Endodermal cell (in vitro differentiated cells): ENCODE results near the gene TXK. TPM values are rescaled to one million over a fixed set of nuclear protein-coding genes. Genes with fewer than 3 reads are reported as not detected.
A peak's percentile ranks its signal among the peaks of the same experiment; 100 is the strongest.

Experiments
- DNase-seq: peaks from one replicate; pipeline ENCODE4 v3.0.0-alpha.2; 2017
- H3K27ac ChIP-seq: 2 replicates; pipeline ENCODE4 v1.5.1; 2013; ENCODE audit warnings: mild to moderate bottlenecking, low read depth, low read length, moderate library complexity
- H3K27me3 ChIP-seq: 2 replicates; pipeline ENCODE4 v1.6.1; 2013; ENCODE audit warnings: mild to moderate bottlenecking, low read length, moderate library complexity; ENCODE audit not compliant: insufficient read depth, control insufficient read depth, poor library complexity, severe bottlenecking
- H3K36me3 ChIP-seq: 2 replicates; pipeline ENCODE4 v1.7.0; 2013; ENCODE audit warnings: mild to moderate bottlenecking, low read length, moderate library complexity; ENCODE audit not compliant: control insufficient read depth, insufficient read depth
- H3K4me1 ChIP-seq: one replicate; pipeline ENCODE4 v1.7.0; 2013; ENCODE audit warnings: low read length; ENCODE audit not compliant: control insufficient read depth, insufficient read depth
- H3K4me3 ChIP-seq: 2 replicates; pipeline ENCODE4 v1.5.1; 2013; ENCODE audit warnings: mild to moderate bottlenecking, low read length, moderate library complexity
- H3K9ac ChIP-seq: 2 replicates; pipeline ENCODE4 v1.6.1; 2013; ENCODE audit warnings: mild to moderate bottlenecking, low read length, moderate library complexity; ENCODE audit not compliant: poor library complexity, severe bottlenecking; ENCODE audit errors: extremely low read depth
- H3K9me3 ChIP-seq: 2 replicates; pipeline ENCODE4 v1.6.1; 2013; ENCODE audit warnings: mild to moderate bottlenecking, low read length, moderate library complexity; ENCODE audit not compliant: control insufficient read depth
- H3K27ac Mint-ChIP-seq: 2 replicates; pipeline ENCODE4 v1.8.0; 2020; ENCODE audit warnings: mixed read lengths
- H3K27me3 Mint-ChIP-seq: 2 replicates; pipeline ENCODE4 v1.8.0; 2021; ENCODE audit warnings: mild to moderate bottlenecking, mixed read lengths; ENCODE audit not compliant: insufficient read depth
- H3K36me3 Mint-ChIP-seq: 2 replicates; pipeline ENCODE4 v1.8.0; 2020; ENCODE audit warnings: low read depth, mixed read lengths
- H3K4me1 Mint-ChIP-seq: 2 replicates; pipeline ENCODE4 v1.8.0; 2020; ENCODE audit warnings: mixed read lengths
- H3K4me3 Mint-ChIP-seq: 2 replicates; pipeline ENCODE4 v1.8.0; 2020; ENCODE audit warnings: mild to moderate bottlenecking, moderate library complexity, mixed read lengths
- H3K9me3 Mint-ChIP-seq: 2 replicates; pipeline ENCODE4 v1.8.0; 2020; ENCODE audit warnings: mild to moderate bottlenecking, mixed read lengths
- CTCF ChIP-seq: fragments of 200-600 bp; sonication (generic); conservative IDR thresholded peaks from 2 replicates; pipeline ENCODE4 v1.5.0; 2021; ENCODE audit warnings: antibody characterized with exemption, mild to moderate bottlenecking
- WGBS, 2 experiments: methylation state at CpG; one replicate each; pipeline versions ENCODE4 v1.1.5 to v1.1.7; 2013; ENCODE audit warnings: missing lambda C conversion rate in 2 of 2, mixed read lengths in 1 of 2; ENCODE audit not compliant: insufficient coverage in 1 of 2, insufficient read length in 1 of 2; 5-methylcytosine and 5-hydroxymethylcytosine counted together
- long read RNA-seq, 4 experiments: library from polyadenylated mRNA in 2 of 4; library from RNA in 1 of 4; library from capped mRNA in 1 of 4; stranded (forward) in 3 of 4; unstranded in 1 of 4; transcript quantifications; one replicate each; pipeline ENCODE4 v2.0.0, GENCODE V29; 2020 to 2021; ENCODE audit warnings: inconsistent platforms in 1 of 4
- polyA plus RNA-seq, 2 experiments: library from polyadenylated mRNA; stranded (reverse); fragments of 50-300 nt; gene quantifications; one replicate each; pipeline ENCODE4 v1.2.3, GENCODE V29; 2013
- total RNA-seq, 2 donors: library from RNA; stranded (reverse); fragmentation: NEBNext Ultra II Directional in 1 of 2; extraction: Animal tissue kit (Norgen Biotek cat#: 25700) in 1 of 2; gene quantifications; 2 replicates in 1 of 2; 3 replicates in 1 of 2; pipeline ENCODE4 v1.2.1, GENCODE V29; 2021

TXK gene
- under 1 TPM; 0.66 to 0.68 TPM for total RNA-seq
- not detected for polyA plus RNA-seq (2013, experiment 1 of 2)
- polyA plus RNA-seq (2013, experiment 2 of 2): 0.12 TPM
- long read RNA-seq, experiment 1: 0 reads
- long read RNA-seq, experiment 2: 0 reads
- long read RNA-seq, experiment 3, partial matches to known transcripts: 1 of 1 reads
- long read RNA-seq, experiment 3, other reads (novel, unspliced or antisense): 0 of 1 reads
- long read RNA-seq, experiment 4: 0 reads

GRCh38 chr4:48134081-48134480 is at the start of gene TXK:
Gene TXK (minus strand): TSS chr4:48134250. CDS start chr4:48134170, 80 bp downstream.
- Histone ChIP-seq H3K4me3 (no peak within 1 kb of the TSS), H3K36me3 (no peaks in the 10 kb centered on the region)
- TF ChIP-seq CTCF: no peak

GRCh38 chr4:48180234-48180633 is 46.2 kb upstream of the TXK start:
- Mint-ChIP-seq H3K4me3 (no peak overlapping the region), H3K9me3 (peaks cover 17% of the 10 kb centered on the region), H3K36me3 (peaks cover 9% of the 10 kb centered on the region), H3K27ac (no peak overlapping the region), H3K4me1 (peaks cover 25% of the 10 kb centered on the region), H3K27me3 (no peaks in the 10 kb centered on the region)
- H3K27ac ChIP-seq: no peak overlapping the region
- no peaks in the 10 kb centered on the region for H3K36me3 ChIP-seq
- H3K4me3 ChIP-seq: no peak overlapping the region
- no peak for TF ChIP-seq CTCF
- H3K4me1 ChIP-seq: peaks cover 7% of the 10 kb centered on the region
- no peak overlapping the region for H3K9ac ChIP-seq
- H3K9me3 ChIP-seq: peaks cover 7% of the 10 kb centered on the region
- H3K27me3 ChIP-seq: no peaks in the 10 kb centered on the region
- no peak for DNase-seq

More at GRCh38 chr4:48134081-48134480, at the start of gene TXK:
- DNase-seq: no peak
- Histone ChIP-seq H3K27ac (no peak within 1 kb of the TSS), H3K4me1 (peaks cover 9% of the 10 kb centered on the region), H3K9me3 (no peaks in the 10 kb centered on the region), H3K27me3 (no peaks in the 10 kb centered on the region), H3K9ac (no peak within 1 kb of the TSS)
- Mint-ChIP-seq H3K9me3 (no peaks in the 10 kb centered on the region), H3K36me3 (peaks cover 18% of the 10 kb centered on the region), H3K4me3 (no peak within 1 kb of the TSS), H3K27me3 (no peaks in the 10 kb centered on the region), H3K4me1 (peaks cover 30% of the 10 kb centered on the region), H3K27ac (peak within 1 kb of the TSS; percentile 35)
- WGBS, 2 experiments: 94 to 98% methylated on average over 4 to 5 of the region's 5 CpGs

GRCh38 chr4:48178931-48179330 is 44.9 kb upstream of the TXK start:
- Histone ChIP-seq H3K27me3 (no peaks in the 10 kb centered on the region), H3K36me3 (no peaks in the 10 kb centered on the region), H3K9ac (no peak overlapping the region), H3K9me3 (peaks cover 7% of the 10 kb centered on the region), H3K4me3 (no peak overlapping the region), H3K4me1 (peaks cover 9% of the 10 kb centered on the region), H3K27ac (no peak overlapping the region)
- TF ChIP-seq CTCF: no peak
- Mint-ChIP-seq H3K27ac (no peak overlapping the region), H3K4me1 (peaks cover 30% of the 10 kb centered on the region), H3K36me3 (peaks cover 9% of the 10 kb centered on the region), H3K9me3 (peaks cover 17% of the 10 kb centered on the region), H3K4me3 (no peak overlapping the region), H3K27me3 (no peaks in the 10 kb centered on the region)
- 73 to 82% methylated on average over 2 to 4 of the region's 4 CpGs for WGBS, 2 experiments
- DNase-seq: peak; percentile 51
